Activated CD4-positive, alpha-beta T cell treated with anti-CD3 and anti-CD28 coated beads, Interleukin-2, amount 50 U/mL, for 24 hours (primary cell): Measurements from ENCODE around the gene CCSER2.
"Not testable (repeated sequence)": the region's sequence is repeated elsewhere in the genome, so short reads cannot be mapped to it uniquely, and the experiment has no call there.

Source experiments
- DNase-seq, 2 donors: peaks; one replicate each; pipeline ENCODE4 v3.0.0-alpha.2; 2020; ENCODE audit warnings: low read depth in 1 of 2, low spot score in 1 of 2

CCSER2 gene

GRCh38 chr10:84328418-84329195 is at the start of gene CCSER2:
Gene CCSER2 (plus strand): TSS chr10:84328589. CDS start chr10:84371053, 42,464 bp downstream.
- peak; percentile 80 to 88 for DNase-seq

GRCh38 chr10:84279876-84280475 is 48.4 kb upstream of the CCSER2 start:
- not testable (repeated sequence) for DNase-seq

GRCh38 chr10:84286695-84287094 is 41.7 kb upstream of the CCSER2 start:
- DNase-seq = no peak

GRCh38 chr10:84288151-84288550 is 40.2 kb upstream of the CCSER2 start:
- DNase-seq = no peak

GRCh38 chr10:84289521-84290200 is 38.7 kb upstream of the CCSER2 start:
- no peak for DNase-seq

- no peak for DNase-seq
Observed at GRCh38 chr10:84290235-84290634, 38.2 kb upstream of the CCSER2 start.

GRCh38 chr10:84291384-84291783 is 37.0 kb upstream of the CCSER2 start:
- DNase-seq = no peak

GRCh38 chr10:84292502-84292901 is 35.9 kb upstream of the CCSER2 start:
- DNase-seq = no peak

GRCh38 chr10:84293171-84293570 is 35.2 kb upstream of the CCSER2 start:
- DNase-seq = no peak

- no peak for DNase-seq
Observed at GRCh38 chr10:84293574-84294016, 34.8 kb upstream of the CCSER2 start.

- DNase-seq = no peak
Observed at GRCh38 chr10:84294766-84295447, 33.5 kb upstream of the CCSER2 start.

- no peak for DNase-seq
Observed at GRCh38 chr10:84296091-84296981, 32.1 kb upstream of the CCSER2 start.

GRCh38 chr10:84298057-84298456 is 30.3 kb upstream of the CCSER2 start:
- no peak for DNase-seq

- DNase-seq = no peak
Observed at GRCh38 chr10:84302223-84302622, 26.2 kb upstream of the CCSER2 start.

- DNase-seq = no peak
Observed at GRCh38 chr10:84306751-84307384, 21.5 kb upstream of the CCSER2 start.

- DNase-seq = no peak
Observed at GRCh38 chr10:84308021-84308420, 20.4 kb upstream of the CCSER2 start.

- DNase-seq = peak in 1 of 2 donors; percentile 17
Observed at GRCh38 chr10:84308481-84309304, 19.7 kb upstream of the CCSER2 start.

GRCh38 chr10:84310470-84310869 is 17.9 kb upstream of the CCSER2 start:
- DNase-seq = no peak

GRCh38 chr10:84311576-84311975 is 16.8 kb upstream of the CCSER2 start:
- no peak for DNase-seq
